ENCODE data around the gene KRT33A. TPM values are rescaled to one million over a fixed set of nuclear protein-coding genes. Genes with fewer than 3 reads are reported as not detected.

The KRT33A gene
- total RNA-seq, 1 experiment from 2014 or later = not detected

- Mint-ChIP-seq H3K4me3 (no peak within 1 kb of the TSS), H3K27ac (no peak within 1 kb of the TSS), H3K27me3 (ENCODE audit: low read depth) (peaks cover 2% of the 10 kb centered on the region), H3K36me3 (ENCODE audit: insufficient read depth in 1 of 3, low read depth in 3 of 3) (no peaks in the 10 kb centered on the region), H3K9me3 (no peaks in the 10 kb centered on the region; a peak in 1 of 5 replicates), H3K4me1 (no peaks in the 10 kb centered on the region)
- H3T11ph ChIP-seq (ENCODE audit: low read length) = no peak within 1 kb of the TSS
- H2BK5ac ChIP-seq (ENCODE audit: insufficient read length, low read length) = no peak within 1 kb of the TSS
- H2BK15ac ChIP-seq (ENCODE audit: low read depth, low read length) = no peak within 1 kb of the TSS
- no peak for DNase-seq
- H3K4me1 ChIP-seq (ENCODE audit: insufficient read depth, low read length) = no peaks in the 10 kb centered on the region
- no peak within 1 kb of the TSS for H2BK120ac ChIP-seq (ENCODE audit: low read depth, low read length, poor library complexity, severe bottlenecking)
- no peak within 1 kb of the TSS for H3K4ac ChIP-seq (ENCODE audit: low read depth, low read length)
- H4K91ac ChIP-seq (ENCODE audit: insufficient read length, low read depth, low read length) = no peak within 1 kb of the TSS
- H3K23ac ChIP-seq (ENCODE audit: insufficient read length, low read depth, low read length) = no peak within 1 kb of the TSS
- H3K79me2 ChIP-seq (ENCODE audit: insufficient read depth, low read length) = no peaks in the 10 kb centered on the region
- no peak within 1 kb of the TSS; the same call in 1 of the 2 replicates for H3K14ac ChIP-seq (ENCODE audit: insufficient read depth, low read length)
- no peak within 1 kb of the TSS for H3K56ac ChIP-seq (ENCODE audit: insufficient read length, low read depth, low read length)
- TF ChIP-seq CTCF (conservative IDR thresholded peaks at IDR 0.05) = no peak
- no peak within 1 kb of the TSS for H3K27ac ChIP-seq (ENCODE audit: insufficient read length, low read depth, low read length)
- no peaks in the 10 kb centered on the region for H4K20me1 ChIP-seq (ENCODE audit: control insufficient read depth, insufficient read depth, insufficient read length)
- no peaks in the 10 kb centered on the region for H3K9me3 ChIP-seq (ENCODE audit: control insufficient read depth, low read depth, low read length)
- H3K18ac ChIP-seq (ENCODE audit: insufficient read length, low read depth, low read length) = no peak within 1 kb of the TSS
- H3K27me3 ChIP-seq (ENCODE audit: insufficient read depth, low read length) = no peaks in the 10 kb centered on the region
- no peaks in the 10 kb centered on the region for H3K79me1 ChIP-seq (ENCODE audit: insufficient read depth, low read depth, low read length, poor library complexity, severe bottlenecking)
- H4K8ac ChIP-seq (replicated peaks; ENCODE audit: insufficient read length, low read depth, low read length) = no peak within 1 kb of the TSS
- H2AFZ ChIP-seq (ENCODE audit: low read length) = no peak within 1 kb of the TSS
- no peak within 1 kb of the TSS for H3K9ac ChIP-seq (ENCODE audit: extremely low read depth, insufficient read length, low read length)
- no peak within 1 kb of the TSS for H3K4me2 ChIP-seq (ENCODE audit: insufficient read depth, insufficient read length, low read length)
- H2BK12ac ChIP-seq (ENCODE audit: insufficient read length, low read depth, low read length) = no peak within 1 kb of the TSS
- H2BK20ac ChIP-seq (ENCODE audit: low read depth, low read length, poor library complexity, severe bottlenecking) = no peak within 1 kb of the TSS
- no CpG with 5 or more reads among the region's 1 CpG for WGBS (ENCODE audit: extremely low coverage, insufficient read length, low lambda C conversion rate)
- no peak within 1 kb of the TSS for H4K5ac ChIP-seq (ENCODE audit: insufficient read length, low read depth, low read length)
- no peak within 1 kb of the TSS for H2AK5ac ChIP-seq (ENCODE audit: insufficient read length, low read length)
- no peaks in the 10 kb centered on the region for H3K23me2 ChIP-seq (ENCODE audit: insufficient read length, low read depth, low read length, poor library complexity, severe bottlenecking)
These were observed 19.1 kb upstream of the KRT33A start, which contains the start of gene KRT33B for GRCh38 chr17:41369713-41370112. Gene KRT33B (minus strand): TSS chr17:41369813. CDS start chr17:41369750, 63 bp downstream.
